H9 (cell line): Measurements from ENCODE around the gene PRPF40B. TPM values are rescaled to one million over a fixed set of nuclear protein-coding genes. Genes with fewer than 3 reads are reported as not detected.

Experiments used
- DNase-seq: peaks from one replicate; pipeline ENCODE4 v3.0.0-alpha.2; 2017
- H2AFZ ChIP-seq: one replicate; pipeline ENCODE4 v1.6.1; 2013; ENCODE audit warnings: mild to moderate bottlenecking, low read length, control low read depth, moderate library complexity
- H2AK5ac ChIP-seq: 2 replicates; pipeline ENCODE4 v1.6.1; 2013; ENCODE audit warnings: low read length, control low read depth, mixed read lengths; ENCODE audit not compliant: insufficient read length
- H2BK120ac ChIP-seq: one replicate; pipeline ENCODE4 v1.6.1; 2013; ENCODE audit warnings: low read depth, mild to moderate bottlenecking, low read length, control low read depth, inconsistent platforms; ENCODE audit not compliant: poor library complexity, severe bottlenecking
- H2BK12ac ChIP-seq: 2 replicates; pipeline ENCODE4 v1.6.1; 2013; ENCODE audit warnings: low read length, control low read depth, mixed read lengths, low read depth; ENCODE audit not compliant: insufficient read length
- H2BK15ac ChIP-seq: 2 replicates; pipeline ENCODE4 v1.6.1; 2013; ENCODE audit warnings: low read depth, low read length, control low read depth
- H2BK20ac ChIP-seq: one replicate; pipeline ENCODE4 v1.6.1; 2013; ENCODE audit warnings: low read depth, mild to moderate bottlenecking, low read length, control low read depth, inconsistent platforms; ENCODE audit not compliant: poor library complexity, severe bottlenecking
- H2BK5ac ChIP-seq: 2 replicates; pipeline ENCODE4 v1.6.1; 2013; ENCODE audit warnings: low read length, control low read depth, mixed read lengths; ENCODE audit not compliant: insufficient read length
- H3K14ac ChIP-seq: 2 replicates; pipeline ENCODE4 v1.6.1; 2013; ENCODE audit warnings: low read length, control low read depth; ENCODE audit not compliant: insufficient read depth
- H3K18ac ChIP-seq: 2 replicates; pipeline ENCODE4 v1.6.1; 2013; ENCODE audit warnings: low read depth, mild to moderate bottlenecking, mixed read lengths, low read length, control low read depth; ENCODE audit not compliant: insufficient read length
- H3K23ac ChIP-seq: 2 replicates; pipeline ENCODE4 v1.6.1; 2013; ENCODE audit warnings: low read length, control low read depth, mixed read lengths, low read depth; ENCODE audit not compliant: insufficient read length
- H3K23me2 ChIP-seq: 2 replicates; pipeline ENCODE4 v1.6.1; 2013; ENCODE audit warnings: low read depth, mild to moderate bottlenecking, mixed read lengths, low read length, control low read depth; ENCODE audit not compliant: insufficient read length, poor library complexity, severe bottlenecking
- H3K27ac ChIP-seq: 2 replicates; pipeline ENCODE4 v1.5.1; 2013; ENCODE audit warnings: low read length, control low read depth, mixed read lengths, low read depth; ENCODE audit not compliant: insufficient read length
- H3K27me3 ChIP-seq: 2 replicates; pipeline ENCODE4 v1.6.1; 2013; ENCODE audit warnings: low read length, control low read depth, inconsistent platforms; ENCODE audit not compliant: insufficient read depth
- H3K4ac ChIP-seq: 2 replicates; pipeline ENCODE4 v1.6.1; 2013; ENCODE audit warnings: low read depth, mild to moderate bottlenecking, control low read depth, inconsistent platforms, low read length, moderate library complexity
- H3K4me1 ChIP-seq: 2 replicates; pipeline ENCODE4 v1.6.1; 2013; ENCODE audit warnings: low read length, control low read depth, inconsistent platforms; ENCODE audit not compliant: insufficient read depth
- H3K4me2 ChIP-seq: 2 replicates; pipeline ENCODE4 v1.6.1; 2013; ENCODE audit warnings: low read length, control low read depth, mixed read lengths; ENCODE audit not compliant: insufficient read length, insufficient read depth
- H3K56ac ChIP-seq: 2 replicates; pipeline ENCODE4 v1.6.1; 2013; ENCODE audit warnings: low read depth, mild to moderate bottlenecking, mixed read lengths, low read length, control low read depth; ENCODE audit not compliant: insufficient read length
- H3K79me1 ChIP-seq: 2 replicates; pipeline ENCODE4 v1.6.1; 2013; ENCODE audit warnings: low read depth, mild to moderate bottlenecking, moderate library complexity, low read length, control low read depth, inconsistent platforms; ENCODE audit not compliant: insufficient read depth, poor library complexity, severe bottlenecking
- H3K79me2 ChIP-seq: 2 replicates; pipeline ENCODE4 v1.6.1; 2013; ENCODE audit warnings: low read length, control low read depth, inconsistent platforms; ENCODE audit not compliant: insufficient read depth
- H3K9ac ChIP-seq: 2 replicates; pipeline ENCODE4 v1.6.1; 2013; ENCODE audit warnings: low read length, control low read depth, mixed read lengths; ENCODE audit not compliant: insufficient read length; ENCODE audit errors: extremely low read depth
- H3K9me3 ChIP-seq: one replicate; pipeline ENCODE4 v1.6.1; 2013; ENCODE audit warnings: low read depth, low read length, inconsistent platforms; ENCODE audit not compliant: control insufficient read depth
- H3T11ph ChIP-seq: one replicate; pipeline ENCODE4 v1.6.1; 2013; ENCODE audit warnings: mild to moderate bottlenecking, low read length, control low read depth, inconsistent platforms
- H4K20me1 ChIP-seq: one replicate; pipeline ENCODE4 v1.6.1; 2013; ENCODE audit not compliant: control insufficient read depth, insufficient read length, insufficient read depth
- H4K5ac ChIP-seq: 2 replicates; pipeline ENCODE4 v1.6.1; 2013; ENCODE audit warnings: low read depth, mild to moderate bottlenecking, mixed read lengths, low read length, control low read depth; ENCODE audit not compliant: insufficient read length
- H4K8ac ChIP-seq: replicated peaks from 2 replicates; pipeline ENCODE4 v1.6.1; 2013; ENCODE audit warnings: low read length, control low read depth, mixed read lengths, low read depth; ENCODE audit not compliant: insufficient read length
- H4K91ac ChIP-seq: 2 replicates; pipeline ENCODE4 v1.6.1; 2013; ENCODE audit warnings: low read depth, mild to moderate bottlenecking, moderate library complexity, mixed read lengths, low read length, control low read depth; ENCODE audit not compliant: insufficient read length
- H3K27ac Mint-ChIP-seq, 3 experiments: 2 replicates in 2 of 3; 3 replicates in 1 of 3; pipeline ENCODE4 v1.8.0; 2020 to 2021; ENCODE audit warnings: mixed read lengths in 3 of 3, mild to moderate bottlenecking in 1 of 3, moderate library complexity in 1 of 3
- H3K27me3 Mint-ChIP-seq: 2 replicates; pipeline ENCODE4 v1.8.0; 2021; ENCODE audit warnings: low read depth, mild to moderate bottlenecking, moderate library complexity, mixed read lengths
- H3K36me3 Mint-ChIP-seq, 3 experiments: 2 replicates in 2 of 3; 3 replicates in 1 of 3; pipeline ENCODE4 v1.8.0; 2020 to 2021; ENCODE audit warnings: low read depth in 3 of 3, mixed read lengths in 3 of 3; ENCODE audit not compliant: insufficient read depth in 1 of 3
- H3K4me1 Mint-ChIP-seq, 2 experiments: 2 replicates each; pipeline ENCODE4 v1.8.0; 2020; ENCODE audit warnings: mixed read lengths in 2 of 2
- H3K4me3 Mint-ChIP-seq, 2 experiments: 2 replicates in 1 of 2; 3 replicates in 1 of 2; pipeline ENCODE4 v1.8.0; 2020 to 2021; ENCODE audit warnings: mild to moderate bottlenecking in 2 of 2, mixed read lengths in 2 of 2, moderate library complexity in 1 of 2
- H3K9me3 Mint-ChIP-seq, 2 experiments: 2 replicates in 1 of 2; 3 replicates in 1 of 2; pipeline ENCODE4 v1.8.0; 2020; ENCODE audit warnings: mild to moderate bottlenecking in 2 of 2, mixed read lengths in 2 of 2, moderate library complexity in 1 of 2
- WGBS: extraction: QIAGEN DNeasy Blood & Tissue Kit; methylation state at CpG from one replicate; pipeline ENCODE4 v1.1.7; 2013; ENCODE audit warnings: missing lambda C conversion rate, low lambda C conversion rate, mixed read lengths; ENCODE audit not compliant: insufficient read length; ENCODE audit errors: extremely low coverage; 5-methylcytosine and 5-hydroxymethylcytosine counted together
- total RNA-seq: library from RNA; stranded (reverse); gene quantifications from 2 replicates; pipeline ENCODE4 v1.2.1, GENCODE V29; 2021
- TF ChIP-seq, protein P1 (sequence below): fragments of 200-600 bp; sonication (generic); conservative IDR thresholded peaks from 3 replicates; pipeline ENCODE4 v1.8.0; 2021; ENCODE audit warnings: antibody characterized with exemption, mild to moderate bottlenecking

Gene PRPF40B
- total RNA-seq, 1 experiment from 2014 or later, result 19.0 TPM

GRCh38 chr12:49689237-49689636 lies 65.9 kb downstream of the PRPF40B start:
- Mint-ChIP-seq H3K4me3 (no peak overlapping the region), H3K27me3 (no peaks in the 10 kb centered on the region), H3K36me3 (peaks cover 0 to 9% (median 3%) of the 10 kb centered on the region in 3 experiments; a peak in 6 of 7 replicates), H3K9me3 (peaks cover 2 to 3% of the 10 kb centered on the region in 2 experiments; a peak in 4 of 5 replicates), H3K27ac (no peak overlapping the region), H3K4me1 (peaks cover 28 to 29% of the 10 kb centered on the region in 2 experiments)
- Histone ChIP-seq H3K4me2 (no peak overlapping the region), H3K9me3 (no peaks in the 10 kb centered on the region), H3K23me2 (no peaks in the 10 kb centered on the region), H3K27me3 (no peaks in the 10 kb centered on the region), H3K56ac (no peak overlapping the region), H3K14ac (no peak overlapping the region), H3K9ac (no peak overlapping the region), H2BK12ac (no peak overlapping the region), H2BK20ac (no peak overlapping the region), H2AK5ac (no peak overlapping the region), H4K20me1 (no peaks in the 10 kb centered on the region), H4K5ac (no peak overlapping the region), H3T11ph (no peak overlapping the region), H3K23ac (no peak overlapping the region), H3K18ac (no peak overlapping the region), H4K91ac (no peak overlapping the region), H2BK120ac (no peak overlapping the region), H3K27ac (no peak overlapping the region), H4K8ac (no peak overlapping the region), H2AFZ (no peak overlapping the region), H3K79me2 (no peaks in the 10 kb centered on the region; the same call in 1 of the 2 replicates), H2BK5ac (no peak overlapping the region), H3K4ac (no peak overlapping the region), H2BK15ac (no peak overlapping the region), H3K4me1 (no peaks in the 10 kb centered on the region; the same call in 1 of the 2 replicates), H3K79me1 (no peaks in the 10 kb centered on the region)
- TF ChIP-seq, protein P1, sequence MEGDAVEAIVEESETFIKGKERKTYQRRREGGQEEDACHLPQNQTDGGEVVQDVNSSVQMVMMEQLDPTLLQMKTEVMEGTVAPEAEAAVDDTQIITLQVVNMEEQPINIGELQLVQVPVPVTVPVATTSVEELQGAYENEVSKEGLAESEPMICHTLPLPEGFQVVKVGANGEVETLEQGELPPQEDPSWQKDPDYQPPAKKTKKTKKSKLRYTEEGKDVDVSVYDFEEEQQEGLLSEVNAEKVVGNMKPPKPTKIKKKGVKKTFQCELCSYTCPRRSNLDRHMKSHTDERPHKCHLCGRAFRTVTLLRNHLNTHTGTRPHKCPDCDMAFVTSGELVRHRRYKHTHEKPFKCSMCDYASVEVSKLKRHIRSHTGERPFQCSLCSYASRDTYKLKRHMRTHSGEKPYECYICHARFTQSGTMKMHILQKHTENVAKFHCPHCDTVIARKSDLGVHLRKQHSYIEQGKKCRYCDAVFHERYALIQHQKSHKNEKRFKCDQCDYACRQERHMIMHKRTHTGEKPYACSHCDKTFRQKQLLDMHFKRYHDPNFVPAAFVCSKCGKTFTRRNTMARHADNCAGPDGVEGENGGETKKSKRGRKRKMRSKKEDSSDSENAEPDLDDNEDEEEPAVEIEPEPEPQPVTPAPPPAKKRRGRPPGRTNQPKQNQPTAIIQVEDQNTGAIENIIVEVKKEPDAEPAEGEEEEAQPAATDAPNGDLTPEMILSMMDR, result no peak
- no peak for DNase-seq
- no CpG with 5 or more reads among the region's 2 CpGs for WGBS
